ENCODE data around the gene RMRP.
A peak's percentile ranks its signal among the peaks of the same experiment; 100 is the strongest.

DNA sequence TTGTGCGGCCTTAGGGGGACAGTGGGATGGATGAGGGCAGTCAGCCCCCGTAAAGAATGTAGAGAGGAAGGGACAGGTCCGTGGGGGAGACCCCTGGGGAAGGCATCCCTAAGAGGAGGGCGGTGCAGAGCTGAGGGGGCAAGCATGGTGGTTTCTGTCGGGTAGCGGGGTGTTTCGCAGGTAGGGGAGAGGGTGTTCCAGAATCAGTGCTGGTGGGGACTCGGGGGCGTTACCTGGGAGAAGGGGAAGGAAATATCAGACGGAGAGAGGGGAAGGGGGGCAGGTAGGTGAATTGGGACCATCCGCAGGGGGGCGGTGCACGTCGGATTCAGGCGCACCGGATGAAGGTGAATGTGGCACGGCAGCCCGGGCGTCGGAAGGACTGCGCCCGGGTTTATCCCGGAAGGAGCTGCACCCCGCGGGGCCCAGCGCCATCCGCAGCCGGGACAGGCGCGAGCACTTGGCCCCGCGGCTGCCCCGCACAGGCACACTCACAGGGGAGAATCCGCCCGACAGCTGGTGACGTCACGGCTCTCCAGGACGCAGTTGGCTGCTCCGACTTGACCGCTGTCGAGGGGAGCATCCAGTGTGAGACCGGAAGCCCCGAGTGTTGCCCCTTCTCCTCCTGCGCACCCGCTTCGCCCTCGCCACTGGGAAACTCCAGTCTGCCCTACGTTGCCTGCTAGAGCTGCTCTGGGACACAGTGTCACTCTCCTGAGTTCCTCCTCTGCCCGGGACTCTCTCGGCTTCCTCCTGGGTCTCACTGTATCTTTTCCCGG, 40.9 kb downstream of the RMRP start:
- TF ChIP-seq, protein P1, sequence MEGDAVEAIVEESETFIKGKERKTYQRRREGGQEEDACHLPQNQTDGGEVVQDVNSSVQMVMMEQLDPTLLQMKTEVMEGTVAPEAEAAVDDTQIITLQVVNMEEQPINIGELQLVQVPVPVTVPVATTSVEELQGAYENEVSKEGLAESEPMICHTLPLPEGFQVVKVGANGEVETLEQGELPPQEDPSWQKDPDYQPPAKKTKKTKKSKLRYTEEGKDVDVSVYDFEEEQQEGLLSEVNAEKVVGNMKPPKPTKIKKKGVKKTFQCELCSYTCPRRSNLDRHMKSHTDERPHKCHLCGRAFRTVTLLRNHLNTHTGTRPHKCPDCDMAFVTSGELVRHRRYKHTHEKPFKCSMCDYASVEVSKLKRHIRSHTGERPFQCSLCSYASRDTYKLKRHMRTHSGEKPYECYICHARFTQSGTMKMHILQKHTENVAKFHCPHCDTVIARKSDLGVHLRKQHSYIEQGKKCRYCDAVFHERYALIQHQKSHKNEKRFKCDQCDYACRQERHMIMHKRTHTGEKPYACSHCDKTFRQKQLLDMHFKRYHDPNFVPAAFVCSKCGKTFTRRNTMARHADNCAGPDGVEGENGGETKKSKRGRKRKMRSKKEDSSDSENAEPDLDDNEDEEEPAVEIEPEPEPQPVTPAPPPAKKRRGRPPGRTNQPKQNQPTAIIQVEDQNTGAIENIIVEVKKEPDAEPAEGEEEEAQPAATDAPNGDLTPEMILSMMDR (IDR thresholded peaks at IDR 0.05), result peak in 1 of 4 experiments; percentile 31
- TF ChIP-seq POLR2A (IDR thresholded peaks at IDR 0.05) (no peak), POLR2AphosphoS5 (IDR thresholded peaks at IDR 0.05) (no peak)
